A673 (cell line): ENCODE results near the gene CNGA2. TPM values are rescaled to one million over a fixed set of nuclear protein-coding genes. Genes with fewer than 3 reads are reported as not detected.

Source experiments
- BruUV-seq: library from RNA; stranded (reverse); fragments of 400-500 nt; replicated peaks from 2 replicates; lab custom pipeline; 2021; lab: Mats Ljungman, UMichigan
- CTCF ChIA-PET: fragments of 300-600 bp; sonication (Branson Sonifier 250); formaldehyde crosslinking; loops from one replicate; lab custom pipeline; 2022; ENCODE audit warnings: antibody characterized with exemption; lab: Charles Lee
- POLR2A ChIA-PET: fragments of 300-600 bp; sonication (Branson Sonifier 250); formaldehyde crosslinking; loops from one replicate; lab custom pipeline; 2022; ENCODE audit warnings: antibody characterized with exemption; ENCODE audit not compliant: low non-redundant PET; lab: Charles Lee
- DNase-seq: peaks from one replicate; pipeline ENCODE4 v3.0.0-alpha.2; 2015; ENCODE audit warnings: low spot score
- H3K27ac ChIP-seq: fragments of 200-600 bp; sonication (generic); 2 replicates; pipeline ENCODE4 v1.5.1; 2016; ENCODE audit warnings: mixed run types, low read depth, mild to moderate bottlenecking, mixed read lengths, antibody characterized with exemption, low read length; ENCODE audit not compliant: poor library complexity, severe bottlenecking
- H3K27me3 ChIP-seq: fragments of 200-600 bp; sonication (generic); replicated peaks from 2 replicates; pipeline ENCODE4 v1.6.1; 2017; ENCODE audit warnings: mixed run types, low read depth, mild to moderate bottlenecking, mixed read lengths, antibody characterized with exemption, low read length; ENCODE audit not compliant: insufficient read depth, poor library complexity
- H3K36me3 ChIP-seq: fragments of 200-600 bp; sonication (generic); 2 replicates; pipeline ENCODE4 v1.6.1; 2016; ENCODE audit warnings: mixed run types, mild to moderate bottlenecking, mixed read lengths, antibody characterized with exemption, low read length; ENCODE audit not compliant: insufficient read depth, poor library complexity, severe bottlenecking
- H3K4me1 ChIP-seq: fragments of 200-600 bp; sonication (generic); 2 replicates; pipeline ENCODE4 v1.6.1; 2017; ENCODE audit warnings: mixed run types, mild to moderate bottlenecking, mixed read lengths, antibody characterized with exemption, low read length; ENCODE audit not compliant: insufficient read depth, poor library complexity, severe bottlenecking
- H3K4me3 ChIP-seq: fragments of 200-600 bp; sonication (generic); 2 replicates; pipeline ENCODE4 v1.5.1; 2016; ENCODE audit warnings: low read depth, mixed run types, mild to moderate bottlenecking, mixed read lengths, low read length; ENCODE audit not compliant: poor library complexity, severe bottlenecking
- H3K9me3 ChIP-seq: fragments of 200-600 bp; sonication (generic); 2 replicates; pipeline ENCODE4 v1.6.1; 2016; ENCODE audit warnings: mixed run types, low read depth, mild to moderate bottlenecking, mixed read lengths, antibody characterized with exemption, low read length; ENCODE audit not compliant: poor library complexity, severe bottlenecking
- CTCF ChIP-seq: fragments of 300-800, 200-600 bp; sonication (generic); conservative IDR thresholded peaks from 2 replicates; pipeline ENCODE4 v1.5.1; 2017; ENCODE audit warnings: low read depth, mild to moderate bottlenecking, antibody characterized with exemption, low read length, moderate library complexity, mixed read lengths
- EZH2 ChIP-seq: fragments of 200-600 bp; sonication (generic); IDR thresholded peaks from 2 replicates; pipeline ENCODE4 v1.6.1; 2017; ENCODE audit warnings: borderline replicate concordance, low read depth, mild to moderate bottlenecking, mixed read lengths, antibody characterized with exemption, low read length; ENCODE audit not compliant: poor library complexity, severe bottlenecking
- intact Hi-C: fragments of 100-400 bp; cut with micrococcal nuclease; formaldehyde crosslinking; loops from one replicate; pipeline ENCODE4 v1.10.0; 2022; ENCODE audit not compliant: unreplicated experiment
- total RNA-seq: library from RNA; stranded (reverse); gene quantifications from 2 replicates; pipeline ENCODE4 v1.2.3, GENCODE V29; 2021

The CNGA2 gene
- total RNA-seq, 1 experiment from 2014 or later = not detected

- POLR2A ChIA-PET = no interaction called here
- no TSS peak for BruUV-seq
- no peaks in the 10 kb centered on the region for H3K27me3 ChIP-seq
- CTCF ChIA-PET = no interaction called here
- no peak for DNase-seq
- no peaks in the 10 kb centered on the region for H3K36me3 ChIP-seq
- TF ChIP-seq EZH2 (no peak), CTCF (no peak)
- no peak overlapping the region for H3K27ac ChIP-seq
- H3K4me3 ChIP-seq = no peak overlapping the region
- H3K9me3 ChIP-seq = no peaks in the 10 kb centered on the region
- intact Hi-C loops = no loop called here
- no peaks in the 10 kb centered on the region for H3K4me1 ChIP-seq
These were observed 41.7 kb upstream of the CNGA2 start for GRCh38 chrX:151692825-151693224.

GRCh38 chrX:151694121-151694520 lies 40.4 kb upstream of the CNGA2 start:
- TF ChIP-seq EZH2 (no peak), CTCF (no peak)
- intact Hi-C loops = no loop called here
- no TSS peak for BruUV-seq
- Histone ChIP-seq H3K27ac (no peak overlapping the region), H3K27me3 (no peaks in the 10 kb centered on the region), H3K9me3 (no peaks in the 10 kb centered on the region), H3K4me3 (no peak overlapping the region), H3K36me3 (no peaks in the 10 kb centered on the region), H3K4me1 (no peaks in the 10 kb centered on the region)
- no peak for DNase-seq
- CTCF ChIA-PET = no interaction called here
- POLR2A ChIA-PET = no interaction called here

DNA sequence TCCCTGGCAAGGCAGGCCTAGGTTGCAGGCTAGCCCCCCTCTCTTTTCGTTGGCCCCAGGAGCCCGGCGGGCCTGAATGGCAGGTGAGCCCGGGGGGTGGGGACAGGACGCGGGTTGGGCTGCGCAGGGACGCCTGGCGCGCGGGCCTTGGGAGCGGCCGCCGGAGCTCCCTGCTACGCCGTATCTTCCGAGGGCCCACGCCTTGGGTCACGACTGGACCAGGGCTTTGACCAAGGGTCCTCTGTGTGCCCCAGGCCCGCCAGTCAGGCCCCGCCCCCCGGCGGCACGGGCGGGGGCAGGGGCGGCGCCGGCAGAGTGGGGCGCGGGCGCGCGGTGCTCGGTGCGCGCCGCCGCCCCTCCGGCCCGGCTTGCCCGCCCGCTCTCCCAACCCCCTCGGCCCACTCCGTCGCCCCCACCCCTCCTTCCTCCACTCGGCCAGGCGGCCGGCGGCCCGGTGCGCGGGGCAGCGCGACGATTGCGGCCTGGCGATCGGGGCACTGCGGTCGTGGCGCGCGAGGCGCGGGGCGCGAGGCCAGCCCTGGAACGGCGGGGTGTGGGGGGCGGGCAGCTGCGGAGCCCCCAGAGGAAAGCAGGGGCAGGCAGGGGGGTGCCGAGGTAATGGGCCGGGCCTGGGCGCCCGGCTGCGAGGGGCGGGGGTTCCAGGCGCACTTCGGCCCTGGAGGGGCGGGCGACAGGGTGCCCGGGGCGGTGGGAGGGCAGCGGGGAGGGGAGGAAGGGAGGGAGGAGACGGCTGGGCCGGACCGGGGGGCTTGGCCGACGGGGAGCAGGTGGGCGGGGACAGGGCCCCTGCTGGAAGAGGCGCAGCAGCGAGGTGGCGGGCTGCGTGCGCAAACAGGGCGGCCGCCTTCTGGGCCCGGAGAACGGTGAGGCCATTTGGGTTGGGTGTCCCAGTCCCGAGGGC lies 39.6 kb upstream of the CNGA2 start, which contains the start of gene PRRG3:
PRRG3 (plus strand) TSS at position 798 of the 922 bp plus-strand sequence. CDS start 3,357 bp downstream, outside the sequence.
- intact Hi-C loops = no loop called here
- Histone ChIP-seq H3K27ac (no peak within 1 kb of the TSS), H3K27me3 (no peaks in the 10 kb centered on the region), H3K36me3 (no peaks in the 10 kb centered on the region), H3K9me3 (no peaks in the 10 kb centered on the region), H3K4me1 (no peaks in the 10 kb centered on the region), H3K4me3 (no peak within 1 kb of the TSS)
- CTCF ChIA-PET = no interaction called here
- no peak for TF ChIP-seq CTCF
- no peak for TF ChIP-seq EZH2
- no peak for DNase-seq
- no TSS peak for BruUV-seq
- POLR2A ChIA-PET = no interaction called here
